SU-DHL-6 (cell line): ENCODE results near the gene CDKAL1.

Experiments used
- H2AFZ ChIP-seq: fragments of 200-600 bp; sonication (generic); 2 replicates; pipeline ENCODE4 v1.6.1; 2014; ENCODE audit warnings: low read depth, mild to moderate bottlenecking, moderate library complexity, mixed read lengths, antibody characterized with exemption, low read length; ENCODE audit not compliant: severe bottlenecking
- H3F3A ChIP-seq: fragments of 200-600 bp; shearing (Covaris generic); 2 replicates; pipeline ENCODE4 v1.6.0; 2016; ENCODE audit warnings: antibody characterized with exemption, mild to moderate bottlenecking; ENCODE audit not compliant: insufficient read depth
- H3K27ac ChIP-seq: fragments of 200-600 bp; sonication (generic); 2 replicates; pipeline ENCODE4 v1.5.1; 2016; ENCODE audit warnings: low read depth, mild to moderate bottlenecking, low read length, moderate library complexity, mixed read lengths
- H3K27me3 ChIP-seq: fragments of 200-600 bp; sonication (generic), shearing (Covaris generic); 2 replicates; pipeline ENCODE4 v1.6.0; 2014; ENCODE audit warnings: mild to moderate bottlenecking, low read length
- H3K36me3 ChIP-seq: fragments of 200-600 bp; sonication (generic); 2 replicates; pipeline ENCODE4 v1.6.1; 2014; ENCODE audit warnings: mild to moderate bottlenecking, low read length, mixed read lengths
- H3K4me2 ChIP-seq: fragments of 300-600, 200-600 bp; shearing (Covaris generic), sonication (generic); 2 replicates; pipeline ENCODE4 v1.6.0; 2014; ENCODE audit warnings: low read length, low read depth, mild to moderate bottlenecking; ENCODE audit not compliant: poor library complexity, severe bottlenecking
- H3K4me3 ChIP-seq: fragments of 200-600 bp; sonication (generic); 2 replicates; pipeline ENCODE4 v1.5.1; 2014; ENCODE audit warnings: antibody characterized with exemption, low read length, mild to moderate bottlenecking, mixed read lengths; ENCODE audit not compliant: insufficient read depth, poor library complexity, severe bottlenecking
- H3K79me2 ChIP-seq: fragments of 200-600 bp; sonication (generic); 2 replicates; pipeline ENCODE4 v1.6.1; 2014; ENCODE audit warnings: mild to moderate bottlenecking, low read length, moderate library complexity; ENCODE audit not compliant: insufficient read depth
- H3K9ac ChIP-seq: fragments of 200-600 bp; sonication (generic); 2 replicates; pipeline ENCODE4 v1.7.0; 2014; ENCODE audit warnings: mild to moderate bottlenecking, low read length
- H3K9me2 ChIP-seq: fragments of 200-600 bp; sonication (generic); replicated peaks from 2 replicates; pipeline ENCODE4 v1.6.1; 2014; ENCODE audit warnings: low read length; ENCODE audit not compliant: insufficient read depth
- H3K9me3 ChIP-seq: fragments of 200-600 bp; sonication (generic); 2 replicates; pipeline ENCODE4 v1.6.1; 2014; ENCODE audit warnings: low read length, mixed read lengths; ENCODE audit not compliant: insufficient read depth
- H4K20me1 ChIP-seq: fragments of 200-600 bp; sonication (generic); 2 replicates; pipeline ENCODE4 v1.6.1; 2014; ENCODE audit warnings: low read depth, mild to moderate bottlenecking, antibody characterized with exemption, low read length, moderate library complexity, mixed read lengths
- EZH2phosphoT487 ChIP-seq: fragments of 200-600 bp; sonication (generic), shearing (Covaris generic); conservative IDR thresholded peaks from 2 replicates; pipeline ENCODE4 v1.6.1; 2018; ENCODE audit warnings: mild to moderate bottlenecking, antibody characterized with exemption, low read length, moderate library complexity, mixed read lengths
- TF ChIP-seq, protein P1 (sequence below): fragments of 200-600 bp; sonication (generic); IDR thresholded peaks from one replicate; pipeline ENCODE4 v1.5.1; 2017; ENCODE audit warnings: antibody characterized with exemption, mild to moderate bottlenecking, low read length, moderate library complexity; ENCODE audit not compliant: insufficient read depth, poor library complexity, severe bottlenecking

Gene CDKAL1

DNA sequence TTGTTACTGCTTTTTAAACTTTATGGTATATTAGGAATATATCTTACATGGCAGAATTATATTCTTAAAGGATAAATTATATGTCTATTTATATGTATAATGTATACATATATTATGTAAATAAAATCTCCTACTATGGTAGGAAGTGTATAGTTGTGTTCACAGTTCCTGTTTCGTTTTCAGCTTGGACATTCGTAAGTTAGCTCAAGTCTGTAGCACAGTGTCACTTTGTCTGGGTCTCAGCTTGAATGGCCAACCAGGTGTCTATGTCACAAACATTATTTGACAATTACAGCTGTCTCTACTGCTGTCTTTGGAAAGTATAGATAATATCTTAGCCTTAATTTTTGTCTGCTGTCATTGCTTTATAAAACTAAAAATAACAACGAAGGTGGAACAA, 303.9 kb downstream of the CDKAL1 start:
- TF ChIP-seq, protein P1, sequence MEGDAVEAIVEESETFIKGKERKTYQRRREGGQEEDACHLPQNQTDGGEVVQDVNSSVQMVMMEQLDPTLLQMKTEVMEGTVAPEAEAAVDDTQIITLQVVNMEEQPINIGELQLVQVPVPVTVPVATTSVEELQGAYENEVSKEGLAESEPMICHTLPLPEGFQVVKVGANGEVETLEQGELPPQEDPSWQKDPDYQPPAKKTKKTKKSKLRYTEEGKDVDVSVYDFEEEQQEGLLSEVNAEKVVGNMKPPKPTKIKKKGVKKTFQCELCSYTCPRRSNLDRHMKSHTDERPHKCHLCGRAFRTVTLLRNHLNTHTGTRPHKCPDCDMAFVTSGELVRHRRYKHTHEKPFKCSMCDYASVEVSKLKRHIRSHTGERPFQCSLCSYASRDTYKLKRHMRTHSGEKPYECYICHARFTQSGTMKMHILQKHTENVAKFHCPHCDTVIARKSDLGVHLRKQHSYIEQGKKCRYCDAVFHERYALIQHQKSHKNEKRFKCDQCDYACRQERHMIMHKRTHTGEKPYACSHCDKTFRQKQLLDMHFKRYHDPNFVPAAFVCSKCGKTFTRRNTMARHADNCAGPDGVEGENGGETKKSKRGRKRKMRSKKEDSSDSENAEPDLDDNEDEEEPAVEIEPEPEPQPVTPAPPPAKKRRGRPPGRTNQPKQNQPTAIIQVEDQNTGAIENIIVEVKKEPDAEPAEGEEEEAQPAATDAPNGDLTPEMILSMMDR: no peak
- TF ChIP-seq EZH2phosphoT487: no peak
- no peaks in the 10 kb centered on the region for H3K9me2 ChIP-seq
- no peak overlapping the region for H3K4me3 ChIP-seq
- H4K20me1 ChIP-seq: no peaks in the 10 kb centered on the region
- H3K27me3 ChIP-seq: no peaks in the 10 kb centered on the region
- no peak overlapping the region for H3K9ac ChIP-seq
- H3K9me3 ChIP-seq: no peaks in the 10 kb centered on the region
- no peak overlapping the region for H2AFZ ChIP-seq
- no peaks in the 10 kb centered on the region for H3K79me2 ChIP-seq
- H3K4me2 ChIP-seq: no peak overlapping the region
- H3K36me3 ChIP-seq: no peaks in the 10 kb centered on the region
- no peak overlapping the region for H3K27ac ChIP-seq
- no peaks in the 10 kb centered on the region for H3F3A ChIP-seq

DNA sequence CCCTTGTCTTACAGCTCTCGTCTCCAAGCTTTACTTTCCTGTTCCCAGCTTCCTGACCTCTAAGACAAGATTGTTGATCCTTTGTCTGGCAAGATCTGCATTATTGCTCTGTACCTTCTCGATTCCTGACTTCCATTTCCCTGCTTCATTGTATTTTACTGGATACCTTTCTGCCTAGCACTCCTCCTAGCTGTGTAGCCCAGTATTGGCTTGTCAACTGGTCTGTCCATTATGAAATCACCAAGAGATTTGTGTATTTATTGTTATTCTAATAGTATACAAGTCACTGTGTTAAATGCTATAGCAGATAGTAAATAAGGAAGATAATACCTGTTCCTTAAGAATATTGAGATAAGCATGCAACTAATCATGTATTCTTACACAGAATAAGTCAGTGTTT, 305.4 kb downstream of the CDKAL1 start:
- Histone ChIP-seq H3K79me2 (no peaks in the 10 kb centered on the region), H3K9me2 (no peaks in the 10 kb centered on the region), H4K20me1 (no peaks in the 10 kb centered on the region), H3K27me3 (no peaks in the 10 kb centered on the region), H3K4me3 (no peak overlapping the region), H3F3A (no peaks in the 10 kb centered on the region), H3K9ac (no peak overlapping the region), H3K9me3 (no peaks in the 10 kb centered on the region), H2AFZ (no peak overlapping the region), H3K27ac (no peak overlapping the region), H3K4me2 (no peak overlapping the region), H3K36me3 (no peaks in the 10 kb centered on the region)
- no peak for TF ChIP-seq EZH2phosphoT487
- TF ChIP-seq, protein P1: no peak

DNA sequence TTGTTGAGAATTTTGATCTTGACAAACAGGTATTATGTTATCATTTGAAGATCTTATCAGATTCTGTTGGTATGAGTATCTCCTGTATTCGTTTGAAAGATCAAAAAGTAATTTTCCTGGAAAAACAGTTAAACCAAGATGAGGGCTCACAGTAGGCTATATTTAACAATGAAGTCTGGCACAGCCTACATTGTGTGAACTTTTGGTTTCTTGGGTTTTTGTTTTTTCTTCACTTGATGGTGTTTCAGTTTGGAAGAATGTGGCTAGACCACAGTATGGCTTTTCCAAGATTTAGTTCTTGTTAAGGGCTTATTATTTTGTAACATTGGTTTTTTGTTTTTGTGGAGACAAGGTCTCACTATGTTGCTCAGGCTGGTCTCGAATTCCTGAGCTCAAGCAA, 306.4 kb downstream of the CDKAL1 start:
- Histone ChIP-seq H3K9me2 (no peaks in the 10 kb centered on the region), H3K4me2 (no peak overlapping the region)

More for the DNA sequence above, 306.4 kb downstream of the CDKAL1 start:
- Histone ChIP-seq H3K27me3 (no peaks in the 10 kb centered on the region), H3K9ac (no peak overlapping the region), H4K20me1 (no peaks in the 10 kb centered on the region), H2AFZ (no peak overlapping the region), H3K9me3 (no peaks in the 10 kb centered on the region), H3K79me2 (no peaks in the 10 kb centered on the region), H3K27ac (no peak overlapping the region), H3K4me3 (no peak overlapping the region), H3K36me3 (no peaks in the 10 kb centered on the region), H3F3A (no peaks in the 10 kb centered on the region)
- TF ChIP-seq, protein P1: no peak
- no peak for TF ChIP-seq EZH2phosphoT487
